GM21367 (cell line): ENCODE data around the gene DNAH9.

Experiments used
- ATAC-seq: cut with Tn5 transposase; IDR thresholded peaks from one replicate; pipeline ENCODE4 v1.9.1; 2021; ENCODE audit not compliant: unreplicated experiment

Gene DNAH9

DNA sequence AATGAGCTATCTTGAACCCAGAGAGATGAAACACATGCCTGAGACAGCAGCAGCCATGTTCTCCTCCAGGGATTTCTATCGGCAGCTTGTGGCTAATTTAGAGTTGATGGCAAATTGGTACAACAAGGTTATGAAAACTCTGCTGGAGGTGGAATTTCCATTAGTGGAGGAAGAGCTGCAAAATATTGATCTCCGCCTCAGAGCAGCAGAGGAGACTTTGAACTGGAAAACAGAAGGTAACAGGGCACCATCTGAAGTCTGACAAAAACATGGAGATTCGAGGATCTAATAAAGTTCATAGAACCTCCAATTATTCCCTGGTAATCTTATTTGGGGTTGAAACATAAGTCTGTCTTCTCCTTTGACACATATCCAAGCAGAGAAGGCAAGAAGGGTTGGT, 52.8 kb downstream of the DNAH9 start:
- ATAC-seq, result no peak

DNA sequence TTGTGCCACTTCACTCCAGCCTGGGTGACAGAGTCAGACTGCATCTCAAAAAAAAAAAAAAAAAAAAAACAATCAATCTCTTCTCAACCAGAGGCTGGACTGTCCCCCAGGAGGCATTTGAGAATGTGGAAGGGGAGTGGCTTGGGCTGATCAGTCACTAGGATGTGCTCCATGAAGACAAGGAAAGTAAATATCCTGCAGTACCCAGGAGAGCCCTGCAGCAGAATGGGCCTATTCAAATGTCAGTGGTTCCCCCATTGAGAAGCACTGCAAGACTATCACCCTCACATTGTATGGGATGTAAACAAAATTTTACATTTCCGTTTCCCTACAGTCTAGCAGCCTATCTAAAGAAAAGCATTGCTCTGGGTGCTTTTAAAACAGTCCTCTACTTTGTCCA, 70.3 kb downstream of the DNAH9 start:
- no peak for ATAC-seq

DNA sequence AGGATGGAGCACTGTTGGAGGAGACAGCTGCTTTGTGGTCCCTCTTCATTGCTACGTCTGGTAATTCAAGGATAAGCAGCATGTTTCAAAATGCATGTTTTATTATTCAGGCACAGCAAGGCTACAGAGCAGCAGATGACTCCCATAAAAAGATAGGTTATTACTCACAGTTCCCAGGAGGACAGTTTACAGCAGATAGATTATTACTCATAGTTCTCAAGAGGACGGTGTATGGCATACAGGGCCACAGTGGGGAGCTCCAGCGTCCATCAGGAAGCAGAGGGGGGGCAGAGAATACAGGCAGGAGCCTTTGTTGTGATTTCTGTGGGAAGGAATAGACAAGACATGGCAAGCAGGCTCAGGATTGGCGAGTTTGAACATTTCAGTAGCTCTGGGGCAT, 72.9 kb downstream of the DNAH9 start:
- ATAC-seq, result no peak

DNA sequence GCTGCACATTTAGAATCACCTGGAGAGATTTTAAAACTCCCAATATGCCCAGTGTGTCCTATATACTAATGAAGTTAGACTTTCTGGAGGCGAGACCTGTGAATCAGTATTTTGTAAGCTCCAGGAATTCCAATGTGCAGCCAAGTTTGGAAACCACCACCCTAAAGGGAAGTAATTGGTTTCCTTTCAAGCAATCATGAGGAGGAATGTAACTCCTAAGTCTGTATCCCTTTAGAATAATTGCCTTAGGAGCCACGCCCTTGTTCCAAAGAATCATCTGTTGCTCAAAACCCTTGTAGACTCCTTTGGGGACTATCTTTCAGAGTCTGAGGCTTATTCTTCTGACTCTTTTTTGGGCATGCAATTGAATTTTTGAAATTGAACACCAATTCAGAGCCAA, 84.4 kb downstream of the DNAH9 start:
- no peak for ATAC-seq

DNA sequence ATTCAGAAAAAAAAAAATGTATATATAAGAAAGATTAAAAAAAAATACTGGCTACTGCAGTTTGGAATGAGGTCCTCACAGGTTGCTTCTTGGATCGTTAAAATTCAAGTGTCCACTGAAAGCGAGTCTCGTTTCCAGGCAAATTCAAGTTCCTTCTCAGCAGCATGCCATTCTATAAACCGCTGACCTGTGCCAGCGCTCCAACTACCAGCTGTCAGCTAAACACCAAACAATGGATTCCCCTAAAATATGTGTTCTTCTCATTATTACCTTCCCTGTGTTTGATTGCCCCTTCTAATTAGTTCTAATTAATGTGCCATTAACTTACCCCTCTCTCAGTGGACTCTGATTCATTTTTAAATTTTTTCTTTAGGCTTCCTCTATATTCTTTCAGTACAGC, 92.4 kb downstream of the DNAH9 start:
- no peak for ATAC-seq

DNA sequence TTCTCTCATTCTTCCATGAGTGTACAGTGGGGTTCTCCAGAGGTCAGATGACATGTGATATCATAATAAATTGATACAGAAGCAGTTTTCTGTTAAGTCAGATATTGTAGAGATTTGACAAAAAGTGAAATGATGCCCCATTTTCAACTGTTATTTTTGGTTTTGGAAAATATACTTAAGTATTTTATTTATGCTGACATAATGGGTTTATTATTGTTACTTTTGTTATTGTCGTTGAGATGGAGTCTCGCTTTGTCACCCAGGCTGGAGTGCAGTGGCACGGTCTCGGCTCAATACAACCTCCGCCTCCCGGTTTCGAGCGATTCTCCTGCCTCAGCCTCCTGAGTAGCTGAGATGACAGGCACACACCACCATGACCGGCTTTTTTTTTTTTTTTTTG, 94.4 kb downstream of the DNAH9 start:
- ATAC-seq, result no peak

DNA sequence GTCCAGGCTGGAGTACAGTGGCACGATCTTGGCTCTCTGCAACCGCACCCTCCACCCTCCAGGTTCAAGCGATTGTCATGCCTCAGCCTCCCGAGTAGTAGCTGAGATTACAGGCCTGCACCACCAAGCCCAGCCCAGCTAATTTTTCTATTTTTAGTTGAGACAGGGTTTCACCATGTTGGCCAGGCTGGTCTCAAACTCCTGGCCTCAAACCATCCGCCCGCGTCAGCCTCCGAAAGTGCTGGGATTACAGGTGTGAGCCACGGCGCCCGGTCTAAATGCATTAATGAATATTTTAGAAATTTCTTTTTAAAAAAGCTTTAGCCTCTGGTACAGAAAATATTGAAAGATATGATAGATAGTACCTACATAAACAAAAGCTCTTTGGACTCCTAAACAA, 95.0 kb downstream of the DNAH9 start:
- no peak for ATAC-seq

DNA sequence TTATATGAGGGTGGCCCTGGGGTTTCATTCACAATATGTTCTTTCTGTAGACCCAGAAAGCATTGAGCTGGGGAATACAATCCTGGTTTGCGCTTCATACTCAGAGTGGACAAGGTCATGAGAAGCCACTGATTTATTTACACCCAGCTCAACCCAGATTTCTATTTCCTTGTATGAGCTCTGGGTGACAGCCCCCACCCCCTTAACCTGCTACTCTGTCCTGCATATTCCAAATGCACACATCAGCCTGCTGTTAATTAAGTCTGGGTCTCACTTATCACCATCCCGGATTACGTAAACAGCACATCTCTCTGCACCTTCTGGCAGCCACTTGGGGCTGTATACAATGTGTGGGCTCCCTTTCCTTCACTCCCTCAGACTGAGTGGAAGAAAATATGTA, 102.4 kb downstream of the DNAH9 start:
- no peak for ATAC-seq

DNA sequence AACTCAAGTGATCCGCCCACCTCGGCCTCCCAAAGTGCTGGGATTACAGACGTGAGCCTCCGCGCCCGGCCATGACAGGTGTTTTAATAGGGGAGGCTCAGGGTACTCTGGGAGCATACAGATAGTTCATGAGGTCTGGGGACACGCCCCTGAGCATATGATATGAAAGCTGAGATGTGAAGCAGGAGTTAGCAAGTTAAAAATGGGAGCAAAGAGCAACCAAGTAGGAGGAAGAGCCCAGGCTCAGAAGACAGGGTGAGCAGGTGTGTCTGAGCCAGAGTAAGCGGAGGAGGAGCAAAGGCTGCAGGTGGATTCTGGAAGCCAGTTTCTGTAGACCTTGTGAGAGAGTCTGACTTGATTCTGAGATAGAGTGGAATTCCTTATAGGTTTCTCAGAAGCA, 103.6 kb downstream of the DNAH9 start:
- no peak for ATAC-seq

DNA sequence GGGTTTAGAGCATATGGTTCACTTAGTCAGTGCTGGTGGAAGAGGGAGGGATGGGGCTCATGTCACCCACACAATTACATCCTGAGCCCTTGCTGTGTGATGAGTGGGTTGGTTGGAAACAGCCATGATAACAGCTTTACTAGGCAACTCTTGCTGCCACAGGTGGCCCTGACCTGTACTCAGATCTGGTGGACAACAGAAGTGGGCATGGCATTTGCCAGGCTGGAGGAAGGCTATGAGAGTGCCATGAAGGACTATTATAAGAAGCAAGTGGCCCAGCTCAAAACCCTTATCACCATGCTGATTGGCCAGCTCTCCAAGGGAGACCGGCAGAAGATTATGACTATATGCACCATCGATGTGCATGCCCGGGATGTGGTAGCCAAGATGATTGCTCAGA, 105.8 kb downstream of the DNAH9 start:
- no peak for ATAC-seq

DNA sequence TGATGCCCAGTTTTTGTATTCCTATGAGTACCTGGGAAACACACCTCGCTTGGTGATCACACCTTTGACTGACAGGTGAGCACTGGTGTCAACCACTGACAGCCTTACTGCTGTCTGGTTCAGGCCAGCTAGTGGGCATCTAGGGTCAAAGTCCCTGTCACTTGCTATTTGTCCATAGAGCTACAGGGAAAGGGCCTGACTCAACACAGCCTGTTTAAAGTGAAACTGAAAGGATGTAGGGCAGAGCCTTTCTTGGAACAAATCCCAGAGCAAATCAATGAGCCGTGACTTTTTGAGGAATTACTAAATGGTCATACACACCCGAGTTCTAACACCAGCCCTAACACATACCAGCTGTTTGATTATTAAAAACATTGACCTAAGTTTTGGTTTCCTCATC, 106.8 kb downstream of the DNAH9 start:
- ATAC-seq, result no peak

DNA sequence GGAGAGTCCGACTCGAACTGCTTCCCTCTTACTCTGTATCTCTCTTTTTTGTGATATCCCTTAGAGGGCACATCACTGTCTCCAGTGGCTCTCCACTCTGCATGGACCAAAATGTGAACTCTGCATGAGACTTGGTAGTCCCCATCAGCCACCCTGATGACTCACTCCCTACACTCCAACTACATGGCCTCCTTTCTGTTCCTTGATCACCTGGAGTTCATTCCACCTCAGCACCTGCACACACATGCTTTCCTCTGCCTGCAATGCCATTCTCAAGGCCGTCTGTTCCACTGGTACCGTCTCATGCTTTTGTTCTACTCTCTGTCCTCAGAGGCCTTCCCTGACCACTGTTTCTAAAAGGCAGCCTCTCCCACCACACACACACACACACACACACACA, 109.3 kb downstream of the DNAH9 start:
- no peak for ATAC-seq

DNA sequence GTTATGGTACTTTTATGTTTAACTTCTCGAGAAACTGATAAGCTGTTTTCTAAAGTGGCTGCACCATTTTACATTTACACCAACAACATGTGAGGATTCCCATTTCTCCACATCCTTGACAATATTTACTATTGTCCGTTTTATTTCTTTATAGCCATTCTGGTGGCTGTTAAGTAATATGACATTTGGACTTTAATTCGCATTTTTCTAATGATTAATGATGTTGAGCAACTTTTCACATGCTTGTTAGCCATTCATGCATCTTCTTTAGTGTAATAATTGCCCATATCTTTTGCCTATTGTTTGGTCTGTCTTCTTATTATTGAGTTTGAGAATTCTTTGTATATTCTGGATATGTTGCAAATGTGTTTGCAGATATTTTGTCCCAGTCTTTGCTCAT, 114.2 kb downstream of the DNAH9 start:
- no peak for ATAC-seq

DNA sequence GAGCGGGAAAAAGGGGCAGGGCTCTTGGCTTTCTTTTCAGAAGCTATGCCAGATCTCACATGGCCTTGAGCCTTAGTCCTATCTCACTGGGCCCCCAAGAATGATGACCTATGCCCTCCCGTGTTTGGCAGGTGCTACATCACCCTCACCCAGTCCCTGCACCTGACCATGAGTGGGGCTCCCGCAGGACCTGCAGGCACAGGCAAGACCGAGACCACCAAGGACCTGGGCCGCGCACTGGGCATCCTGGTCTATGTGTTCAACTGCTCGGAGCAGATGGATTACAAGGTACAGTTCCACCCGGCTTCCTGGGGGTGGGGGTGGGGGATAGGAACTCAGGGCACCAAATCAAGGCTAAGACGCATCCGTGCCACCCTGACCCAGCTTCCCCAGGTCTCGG, 120.9 kb downstream of the DNAH9 start:
- ATAC-seq, result no peak

DNA sequence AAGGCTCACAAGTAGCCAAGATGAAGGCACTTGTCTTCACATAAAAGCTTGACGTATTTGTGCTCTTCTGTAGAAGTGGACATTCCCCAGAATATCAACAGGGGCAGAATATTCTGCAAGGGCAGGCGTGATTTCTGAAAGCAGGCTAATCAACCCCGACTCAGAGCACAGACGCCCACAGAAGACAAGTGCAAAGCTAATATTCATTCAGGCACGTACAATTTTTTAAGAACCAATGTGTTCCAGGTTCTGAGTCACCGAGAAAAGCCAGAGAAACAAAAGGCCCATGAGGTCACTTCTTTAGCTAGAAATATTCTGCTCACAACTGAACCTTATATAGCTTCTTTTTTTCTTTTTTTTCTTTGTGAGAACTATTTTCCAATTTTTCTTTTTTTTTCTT, 121.6 kb downstream of the DNAH9 start:
- ATAC-seq, result no peak

DNA sequence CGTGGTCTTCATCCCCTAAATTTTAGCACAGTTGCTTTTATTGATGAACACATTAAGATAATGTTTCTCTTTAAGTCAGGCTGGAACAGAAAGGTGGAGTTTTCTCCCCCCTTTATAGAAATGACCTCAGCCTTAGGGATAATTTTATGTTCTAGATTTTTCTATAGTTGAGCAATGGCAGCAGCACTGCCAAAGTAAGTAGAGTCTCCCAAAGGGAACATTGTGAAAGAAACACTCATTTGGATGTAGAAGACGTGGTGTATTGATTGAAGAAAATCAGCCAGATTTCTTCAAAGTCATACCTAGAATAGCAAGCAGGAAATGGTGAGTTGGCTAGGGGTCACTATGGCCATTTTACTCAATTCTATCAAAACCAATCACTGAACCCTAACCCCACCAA, 122.5 kb downstream of the DNAH9 start:
- ATAC-seq, result no peak

DNA sequence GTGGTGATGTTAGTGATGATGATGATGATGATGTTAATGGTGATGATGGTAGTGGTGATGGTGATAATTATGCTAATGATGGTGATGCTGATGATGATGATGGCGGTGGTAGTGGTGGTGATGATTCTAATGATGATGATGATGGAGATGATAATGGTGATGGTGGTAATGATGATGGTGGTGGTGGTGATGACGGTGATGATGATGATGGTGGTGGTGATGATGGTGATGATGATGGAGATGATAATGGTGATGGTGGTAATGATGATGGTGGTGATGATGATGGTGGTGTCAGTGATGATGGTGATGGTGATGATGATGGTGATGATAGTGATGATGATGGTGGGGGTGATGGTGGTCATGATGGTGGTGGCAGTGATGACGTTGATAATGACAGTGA, 132.5 kb downstream of the DNAH9 start:
- no peak for ATAC-seq

DNA sequence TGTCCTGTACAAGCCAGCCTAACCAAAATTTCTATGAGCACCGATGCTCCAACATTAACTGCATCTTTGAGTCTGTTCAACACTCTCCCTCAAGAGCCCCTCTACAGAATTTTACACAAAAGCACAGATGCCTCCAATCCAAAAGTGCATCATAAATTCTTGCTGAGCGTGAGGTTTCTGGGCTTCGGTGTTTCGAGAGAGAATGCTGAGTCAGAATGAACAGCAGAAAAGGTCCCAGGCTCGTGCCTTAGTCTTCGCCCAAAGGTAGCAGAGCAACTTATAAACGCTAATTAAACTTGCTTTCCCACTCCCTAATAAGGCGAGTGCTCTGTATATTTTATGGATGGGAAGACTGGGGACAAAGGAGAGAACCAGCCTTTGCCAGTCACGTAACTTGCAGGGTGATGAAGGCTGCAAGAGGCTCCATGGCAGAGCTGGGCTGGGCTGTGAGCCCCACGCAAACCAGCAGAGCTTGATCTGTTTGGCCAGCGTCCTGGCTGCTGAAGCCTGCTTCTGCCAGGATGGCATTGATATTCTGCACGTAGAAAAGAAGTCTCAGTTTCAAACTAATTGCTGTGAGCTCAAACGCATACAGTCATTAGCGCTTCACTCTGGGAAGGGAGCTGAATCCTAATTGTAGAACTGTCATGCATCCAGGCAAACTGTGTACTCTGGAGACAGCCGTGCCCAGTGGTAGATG, 138.5 kb downstream of the DNAH9 start:
- no peak for ATAC-seq

DNA sequence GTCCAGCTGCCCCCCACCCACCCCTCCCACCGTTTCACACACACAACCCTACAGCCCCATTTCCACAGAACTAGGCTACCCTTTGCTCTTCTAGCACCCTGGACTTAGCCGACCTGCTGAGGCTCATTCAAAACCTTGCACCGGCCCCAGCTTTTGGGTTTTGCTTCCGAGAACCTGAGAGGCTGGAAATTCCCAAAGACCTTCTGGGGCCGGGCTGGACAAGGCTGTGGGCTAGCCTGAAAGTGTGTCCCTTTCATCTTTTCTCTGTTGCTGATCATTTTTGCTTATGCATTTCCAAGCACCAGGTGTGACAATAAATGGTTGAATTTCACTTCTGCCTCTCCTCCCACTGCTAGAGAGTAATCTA, 139.0 kb downstream of the DNAH9 start:
- ATAC-seq, result no peak

DNA sequence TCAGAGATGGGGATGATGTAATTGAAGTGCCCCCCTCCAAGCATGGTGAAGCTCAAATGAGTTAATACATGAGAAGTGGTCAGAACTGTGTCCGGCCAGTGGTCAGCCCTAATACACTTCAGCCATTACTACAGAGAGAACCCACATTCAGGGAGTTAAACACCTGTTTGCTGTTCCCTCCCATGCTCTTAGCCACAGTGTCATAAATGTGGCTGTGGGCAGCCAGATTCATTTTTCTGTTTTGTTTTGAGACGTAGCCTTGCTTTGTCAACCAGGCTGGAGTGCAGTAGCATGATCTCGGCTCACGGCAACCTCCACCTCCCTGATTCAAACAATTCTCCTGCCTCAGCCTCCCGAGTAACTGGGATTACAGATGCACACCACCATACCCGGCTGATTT, 139.9 kb downstream of the DNAH9 start:
- no peak for ATAC-seq

DNA sequence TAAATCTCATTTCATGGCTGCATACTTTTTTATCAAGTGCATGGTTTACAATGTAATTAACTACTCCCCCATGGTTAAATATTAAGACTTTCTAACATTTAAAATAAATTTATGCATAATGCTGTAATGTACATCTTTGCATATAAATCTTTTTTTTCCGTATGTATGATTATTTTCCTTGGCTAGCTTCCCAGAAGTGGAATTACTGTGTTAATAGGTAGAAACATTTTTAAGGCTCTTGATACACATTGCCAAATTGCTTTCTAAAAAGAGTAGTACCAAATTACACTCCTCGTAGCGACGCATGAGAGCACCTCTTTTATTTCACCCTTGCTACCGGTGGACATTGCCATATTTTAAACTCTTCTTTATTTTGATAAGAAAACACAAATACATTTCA, 141.1 kb downstream of the DNAH9 start:
- ATAC-seq, result no peak

DNA sequence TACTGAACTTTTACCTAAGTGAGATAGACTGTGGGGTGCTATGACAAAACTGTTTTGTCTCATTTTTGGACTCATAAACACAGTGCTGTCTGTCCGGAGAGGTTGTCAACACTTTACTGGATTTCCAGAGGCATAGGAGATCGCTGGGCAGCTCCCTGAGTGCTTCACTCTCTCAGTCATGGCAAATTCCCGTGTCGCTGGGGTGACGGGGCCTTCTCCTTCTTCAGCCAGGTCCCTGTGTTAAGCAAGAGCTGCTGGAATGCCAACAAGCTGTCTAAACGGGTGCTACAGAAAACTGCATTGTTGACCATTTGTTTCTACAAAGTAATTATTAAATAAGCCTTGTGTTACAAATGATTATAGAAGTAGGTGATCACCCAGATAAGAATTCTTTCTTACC, 141.6 kb downstream of the DNAH9 start:
- ATAC-seq, result no peak

DNA sequence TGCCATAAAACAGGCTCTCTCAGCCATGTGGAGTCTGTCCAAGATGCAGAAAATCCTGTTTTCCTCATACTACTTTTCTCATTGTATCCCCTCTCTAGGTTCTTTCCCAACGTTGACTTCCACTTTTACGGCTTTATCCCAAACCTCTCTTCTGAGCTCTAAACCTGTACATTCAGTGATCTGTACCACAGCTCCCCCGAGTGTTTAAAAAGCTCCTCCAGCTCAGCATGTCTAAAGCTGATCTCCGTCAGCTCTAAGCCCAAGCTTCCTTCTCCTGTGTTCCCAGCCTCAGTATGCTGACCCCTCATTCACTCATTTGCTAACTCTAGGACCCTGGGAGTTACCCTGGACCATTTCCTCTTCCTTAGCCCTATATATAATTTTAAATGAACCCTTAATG, 144.6 kb downstream of the DNAH9 start:
- no peak for ATAC-seq

DNA sequence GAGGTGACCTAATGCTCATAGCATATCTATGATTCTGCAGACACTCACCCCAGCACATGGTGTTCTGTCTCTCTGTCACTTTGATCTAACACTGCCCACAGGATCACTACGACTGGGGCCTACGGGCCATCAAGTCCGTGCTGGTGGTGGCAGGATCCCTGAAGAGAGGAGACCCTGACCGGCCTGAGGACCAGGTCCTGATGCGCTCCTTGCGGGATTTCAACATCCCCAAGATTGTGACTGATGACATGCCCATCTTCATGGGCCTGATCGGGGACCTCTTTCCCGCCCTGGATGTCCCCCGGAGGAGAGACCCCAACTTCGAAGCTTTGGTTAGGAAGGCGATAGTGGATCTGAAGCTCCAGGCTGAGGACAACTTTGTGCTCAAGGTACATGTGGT, 146.4 kb downstream of the DNAH9 start:
- no peak for ATAC-seq
